TTC549 (cell line): Measurements from ENCODE around the gene KCNC1.

Experiments
- FAIRE-seq: peaks from 2 replicates; lab custom pipeline; 2012; peaks lifted over from hg19 to GRCh38; lab: Jason Lieb, UNC

KCNC1 gene

DNA sequence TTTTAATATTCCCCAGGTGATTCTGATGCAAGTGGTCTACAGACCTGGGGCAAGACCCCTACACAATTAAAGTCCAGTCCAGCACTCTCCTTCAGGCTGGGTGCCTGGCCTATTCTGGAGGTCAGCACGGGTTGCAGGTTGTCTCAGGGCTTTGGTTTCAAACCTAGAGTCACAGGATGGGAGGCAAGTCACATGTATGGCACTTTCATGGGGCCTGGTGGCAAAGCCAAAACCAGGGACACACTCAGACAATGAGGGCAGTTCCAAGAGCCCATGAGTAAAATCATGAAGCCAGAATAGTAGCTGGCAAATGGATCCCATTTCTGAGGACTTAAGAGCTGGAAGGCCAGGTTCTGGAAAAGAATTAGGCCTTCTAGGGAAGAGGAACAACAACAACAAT, 96.6 kb downstream of the KCNC1 start:
- FAIRE-seq: no peak

DNA sequence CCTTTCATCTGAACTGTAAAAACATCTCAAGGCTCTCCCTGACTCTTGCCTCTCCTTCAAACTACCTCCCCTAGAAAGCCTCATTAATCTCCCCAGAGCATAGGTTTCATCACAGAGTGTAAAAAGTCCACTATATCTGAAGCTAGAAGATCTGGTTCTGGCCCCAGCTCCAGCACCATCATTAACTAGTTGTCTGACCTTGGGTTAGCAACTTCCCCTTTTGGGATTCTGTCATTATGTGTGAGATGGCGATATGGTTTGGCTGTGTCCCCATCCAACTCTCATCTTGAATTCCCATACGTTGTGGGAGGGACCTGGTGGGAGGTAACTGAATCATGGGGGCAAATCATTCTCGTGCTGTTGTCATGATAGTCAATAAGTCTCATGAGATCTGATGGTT, 97.3 kb downstream of the KCNC1 start:
- FAIRE-seq: no peak
